Activated T-helper 17 cell treated with anti-CD3 and anti-CD28 coated beads, Interleukin-2, amount 50 U/mL, for 72 hours (primary cell): Measurements from ENCODE around the gene FNDC5. TPM values are rescaled to one million over a fixed set of nuclear protein-coding genes. Genes with fewer than 3 reads are reported as not detected.

Experiments used
- total RNA-seq, 2 donors: library from RNA; stranded (reverse); gene quantifications; one replicate each; pipeline ENCODE4 v1.2.3, GENCODE V29; 2022

FNDC5 gene
- total RNA-seq, 2 donors from 2014 or later, result not detected

Other genes with a start within 250 kb of the FNDC5 start
- gene ZBTB8OS, start 220.4 kb downstream of the FNDC5 start, total RNA-seq, result 10 to 100 TPM; 52.9 to 68.0 TPM
- gene RBBP4, start 219.7 kb downstream of the FNDC5 start, total RNA-seq, result 100 to 1,000 TPM; 237 to 326 TPM
- not detected for gene SYNC, start 168.1 kb downstream of the FNDC5 start, total RNA-seq
- 100 to 1,000 TPM; 101 to 176 TPM for gene YARS1, start 53.6 kb downstream of the FNDC5 start, total RNA-seq
- 10 to 100 TPM; 42.7 to 48.1 TPM for gene S100PBP, start 53.3 kb downstream of the FNDC5 start, total RNA-seq
- under 1 TPM in 1 of 2 donors, not detected in 1; 0.98 TPM for gene HPCA, start 15.6 kb upstream of the FNDC5 start, total RNA-seq
- gene TMEM54, start 30.5 kb upstream of the FNDC5 start, total RNA-seq, result under 1 TPM; 0.37 to 0.80 TPM
- 10 to 100 TPM; 32.2 to 65.6 TPM for gene RNF19B, start 93.9 kb upstream of the FNDC5 start, total RNA-seq
- 100 to 1,000 TPM; 304 to 372 TPM for gene AK2, start 166.0 kb upstream of the FNDC5 start, total RNA-seq
- gene AZIN2, start 210.2 kb upstream of the FNDC5 start, total RNA-seq, result 1 to 10 TPM; 3.4 to 3.7 TPM